KOPT-K1 (cell line): ENCODE measurements around the gene SEC31A.
A peak's percentile ranks its signal among the peaks of the same experiment; 100 is the strongest.
"Not testable (repeated sequence)": the region's sequence is repeated elsewhere in the genome, so short reads cannot be mapped to it uniquely, and the experiment has no call there.

Source experiments
- H3K27ac ChIP-seq: fragments of 200-600 bp; sonication (generic); 2 replicates; pipeline ENCODE4 v1.5.1; 2016; ENCODE audit warnings: antibody characterized with exemption, mild to moderate bottlenecking, low read depth, low read length; ENCODE audit not compliant: poor library complexity, severe bottlenecking
- H3K36me3 ChIP-seq: fragments of 200-600 bp; sonication (generic); 2 replicates; pipeline ENCODE4 v1.5.1; 2017; ENCODE audit warnings: antibody characterized with exemption, mild to moderate bottlenecking, low read length, moderate library complexity; ENCODE audit not compliant: insufficient read depth
- H3K9me3 ChIP-seq: fragments of 200-600 bp; sonication (generic); 2 replicates; pipeline ENCODE4 v1.5.1; 2017; ENCODE audit warnings: antibody characterized with exemption, low read length, mild to moderate bottlenecking; ENCODE audit not compliant: insufficient read depth, poor library complexity, severe bottlenecking

The SEC31A gene

DNA sequence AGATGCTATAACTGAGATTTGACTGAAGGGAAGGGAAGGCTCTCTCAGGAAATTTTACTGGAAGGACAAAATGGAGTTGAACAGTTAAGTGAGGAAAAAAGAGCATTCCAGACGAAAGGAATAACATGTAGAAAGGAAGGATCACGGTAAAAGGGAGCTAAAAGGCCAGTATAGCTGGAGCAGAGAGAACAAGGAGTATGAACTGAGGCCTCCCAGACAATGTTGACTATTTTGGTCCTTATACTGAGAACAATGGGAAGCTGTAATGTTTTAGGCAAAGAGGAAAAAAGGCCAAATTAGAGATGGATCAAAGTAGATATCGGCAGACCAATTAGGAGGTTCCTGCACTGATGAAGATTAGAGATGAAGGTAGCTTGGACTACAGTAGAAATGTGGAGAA is 65.5 kb downstream of the SEC31A start:
- no peaks in the 10 kb centered on the region for H3K9me3 ChIP-seq
- H3K27ac ChIP-seq: no peak overlapping the region
- peaks cover 95% of the 10 kb centered on the region for H3K36me3 ChIP-seq

DNA sequence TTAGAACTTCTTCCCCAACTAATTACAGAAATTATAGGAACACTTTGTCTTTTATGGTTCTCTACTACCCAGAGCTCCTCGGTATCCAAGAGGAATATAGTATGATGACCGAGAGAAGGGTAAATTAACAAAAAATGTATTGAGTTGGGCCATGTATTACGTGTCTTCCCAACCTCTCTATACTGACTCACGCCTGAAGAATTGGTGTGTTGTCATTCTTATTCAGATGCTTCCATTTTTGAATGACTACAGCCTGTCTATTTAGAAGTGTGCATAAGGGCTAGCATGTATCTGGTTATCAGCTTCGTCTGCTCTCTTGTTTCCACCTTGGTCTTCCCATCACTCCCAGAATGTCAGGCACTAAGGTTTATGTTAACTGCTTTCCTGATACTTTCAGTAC is 67.9 kb downstream of the SEC31A start:
- Histone ChIP-seq H3K36me3 (peaks cover 92% of the 10 kb centered on the region), H3K9me3 (no peaks in the 10 kb centered on the region), H3K27ac (no peak overlapping the region)

DNA sequence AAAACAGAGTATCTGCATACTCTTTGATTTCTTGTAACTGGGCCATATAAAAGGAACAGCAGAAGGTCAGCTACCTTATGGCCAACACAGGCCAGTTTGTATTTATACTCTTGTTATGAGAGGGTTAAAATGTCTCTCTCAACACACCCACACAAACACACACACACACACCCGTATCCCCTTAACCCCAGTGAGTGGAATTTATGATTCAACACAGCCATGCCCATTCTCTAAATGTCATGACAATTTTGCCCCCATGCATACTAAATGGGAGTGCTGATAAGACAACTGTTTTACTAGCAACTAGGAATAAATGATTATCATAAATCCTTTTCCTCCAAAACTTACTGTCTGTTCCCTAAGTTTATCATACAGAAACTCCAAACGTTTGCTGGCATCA is 70.3 kb downstream of the SEC31A start:
- Histone ChIP-seq H3K9me3 (no peaks in the 10 kb centered on the region), H3K36me3 (peaks cover 80% of the 10 kb centered on the region), H3K27ac (no peak overlapping the region)

DNA sequence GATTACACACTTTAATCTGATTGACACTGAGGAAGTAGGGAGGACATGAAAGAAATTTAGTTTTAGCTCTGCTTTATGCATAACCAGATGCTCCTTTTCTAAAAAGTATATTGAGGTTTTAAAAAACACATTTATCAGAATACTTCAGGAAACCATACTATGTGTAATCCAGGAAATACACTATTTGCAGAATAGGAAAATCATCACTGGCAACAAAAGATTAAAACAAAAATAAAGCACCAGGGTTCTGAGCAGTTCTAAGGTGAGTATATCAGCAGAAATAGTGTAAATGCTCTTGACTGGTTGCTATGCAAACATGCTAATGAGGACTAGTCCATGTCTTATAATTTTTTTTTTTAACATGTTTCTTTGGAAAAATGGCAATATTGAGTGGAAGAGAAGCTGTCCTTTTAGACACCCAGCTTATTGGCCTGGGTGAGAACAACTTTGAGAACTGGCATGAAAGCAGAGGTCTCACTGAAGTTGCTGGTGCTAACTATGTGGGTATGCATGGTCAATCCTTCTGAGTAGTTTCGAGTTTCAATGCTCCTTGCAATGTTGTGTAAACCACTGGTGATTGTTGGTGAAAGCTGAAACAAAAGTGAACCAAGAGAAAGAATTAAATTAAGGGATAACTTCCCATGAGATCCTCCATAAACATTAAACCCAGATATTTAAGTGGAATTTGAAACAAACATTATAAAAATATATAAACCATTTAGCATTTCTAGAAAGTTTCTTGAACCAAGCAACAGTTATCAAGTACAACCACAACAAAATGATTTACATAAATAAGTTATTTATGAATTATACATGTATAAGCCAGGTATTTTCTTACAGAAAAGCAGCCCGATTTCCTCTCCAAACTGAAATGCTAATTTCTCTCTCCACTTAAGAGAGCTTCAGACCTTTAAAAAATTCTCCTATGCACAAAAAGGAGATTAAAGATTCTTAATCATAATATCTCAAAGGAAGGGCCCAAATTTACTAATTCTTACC is 72.0 kb downstream of the SEC31A start:
- no peaks in the 10 kb centered on the region for H3K9me3 ChIP-seq
- H3K36me3 ChIP-seq: peaks cover 64% of the 10 kb centered on the region
- H3K27ac ChIP-seq: no peak overlapping the region

DNA sequence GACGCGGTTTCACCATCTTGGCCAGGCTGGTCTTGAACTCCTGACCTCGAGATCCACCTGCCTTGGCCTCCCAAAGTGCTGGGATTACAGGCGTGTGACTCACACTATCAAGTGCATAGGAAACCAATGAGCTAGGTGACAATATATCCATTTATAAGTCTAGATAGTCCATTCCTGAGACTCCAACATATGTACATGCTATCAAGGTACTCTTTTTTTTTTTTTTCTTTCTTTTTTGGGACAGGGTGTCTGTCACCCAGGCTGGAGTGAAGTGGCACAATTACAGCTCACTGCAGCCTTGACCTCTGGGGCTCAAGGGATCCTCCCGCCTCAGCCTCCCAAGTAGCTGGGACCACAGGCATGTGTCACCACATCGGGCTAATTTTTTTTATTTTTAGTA is 74.1 kb downstream of the SEC31A start:
- not testable (repeated sequence) for H3K27ac ChIP-seq, H3K9me3 ChIP-seq
- peaks cover 44% of the 10 kb centered on the region for H3K36me3 ChIP-seq

DNA sequence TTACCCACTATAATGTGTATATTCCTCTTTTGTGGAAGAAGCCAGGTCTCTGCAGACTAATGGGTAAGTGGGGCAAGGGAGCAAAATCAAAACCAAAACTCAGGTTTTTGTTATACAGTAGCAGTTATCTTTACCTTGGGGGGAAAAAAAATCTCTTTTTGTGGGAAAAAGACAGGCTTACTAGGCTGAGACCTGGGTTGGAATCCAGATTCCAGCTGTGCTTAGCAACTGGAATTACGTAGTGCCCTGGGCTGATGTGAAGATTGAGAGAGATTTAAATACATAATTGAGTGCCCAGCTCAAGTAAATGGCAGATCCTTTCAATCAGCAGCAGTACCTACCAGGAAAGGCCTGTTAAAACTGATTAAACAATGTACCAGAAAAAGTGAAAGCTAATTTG is 76.9 kb downstream of the SEC31A start:
- no peak overlapping the region for H3K27ac ChIP-seq
- no peaks in the 10 kb centered on the region for H3K9me3 ChIP-seq
- H3K36me3 ChIP-seq: peaks cover 20% of the 10 kb centered on the region

DNA sequence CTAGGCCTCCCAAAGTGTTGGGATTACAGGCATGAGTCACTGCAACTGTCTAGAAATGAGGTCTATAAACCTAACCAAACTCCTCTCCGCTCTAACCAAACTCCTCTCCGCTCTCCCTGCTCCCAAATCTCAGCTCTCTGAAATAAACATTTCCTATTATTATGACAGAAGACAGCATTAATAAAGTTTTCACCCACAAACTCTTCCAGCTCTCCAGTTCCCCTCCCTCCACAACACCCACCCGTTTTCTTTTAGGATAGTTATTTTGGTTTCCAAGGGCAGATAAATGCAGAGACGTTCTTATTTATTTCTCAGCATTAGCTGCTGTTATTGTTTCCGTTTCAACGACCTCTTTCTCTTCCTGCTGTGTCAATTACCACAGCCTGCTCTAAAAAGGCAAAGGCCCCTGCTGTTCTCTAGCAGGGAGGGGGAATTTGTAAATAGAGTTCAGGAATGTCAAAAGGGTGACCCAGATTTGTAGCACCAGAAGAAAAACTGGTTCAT is 79.1 kb downstream of the SEC31A start:
- Histone ChIP-seq H3K36me3 (no peaks in the 10 kb centered on the region), H3K9me3 (no peaks in the 10 kb centered on the region), H3K27ac (peak overlapping the region; percentile 25)

DNA sequence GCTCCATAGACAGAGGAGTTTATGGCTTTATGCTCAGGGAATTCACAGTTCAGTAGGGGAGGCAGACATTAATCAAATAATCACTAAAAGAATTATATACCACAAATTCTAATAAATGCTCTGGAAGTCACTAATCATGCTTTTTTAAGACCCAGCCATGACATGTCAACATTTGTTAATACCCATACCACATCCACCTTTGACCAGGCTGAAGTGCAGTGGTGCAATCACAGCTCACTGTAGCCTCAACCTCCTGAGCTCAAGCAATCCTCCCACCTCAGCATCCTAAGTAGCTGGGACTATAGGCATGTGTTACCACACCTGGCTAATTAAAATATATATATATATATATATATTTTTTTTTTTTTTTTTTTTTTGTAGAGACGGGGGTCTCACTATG is 79.6 kb downstream of the SEC31A start:
- H3K27ac ChIP-seq: no peak overlapping the region
- H3K9me3 ChIP-seq: no peaks in the 10 kb centered on the region
- H3K36me3 ChIP-seq: no peaks in the 10 kb centered on the region

DNA sequence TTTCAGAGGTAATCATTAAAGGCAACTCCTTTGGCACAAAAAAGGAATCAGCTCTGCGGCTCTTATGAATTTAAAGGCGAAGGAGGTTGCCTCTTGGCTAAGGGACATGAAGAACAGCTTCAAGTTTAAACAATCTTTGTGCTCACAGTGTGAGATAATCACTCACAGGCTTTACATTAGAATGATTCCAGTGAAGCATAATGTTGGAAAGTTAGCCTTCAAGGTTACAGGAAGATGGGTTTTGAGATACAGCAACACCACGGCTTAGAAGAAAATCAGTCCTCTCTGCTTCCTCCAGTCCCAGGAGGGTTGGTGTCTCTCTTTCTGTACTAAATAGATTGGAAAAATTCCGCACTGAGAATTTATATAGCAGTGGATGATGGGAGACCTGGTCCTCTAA is 80.8 kb downstream of the SEC31A start:
- Histone ChIP-seq H3K9me3 (no peaks in the 10 kb centered on the region), H3K27ac (no peak overlapping the region), H3K36me3 (no peaks in the 10 kb centered on the region)

DNA sequence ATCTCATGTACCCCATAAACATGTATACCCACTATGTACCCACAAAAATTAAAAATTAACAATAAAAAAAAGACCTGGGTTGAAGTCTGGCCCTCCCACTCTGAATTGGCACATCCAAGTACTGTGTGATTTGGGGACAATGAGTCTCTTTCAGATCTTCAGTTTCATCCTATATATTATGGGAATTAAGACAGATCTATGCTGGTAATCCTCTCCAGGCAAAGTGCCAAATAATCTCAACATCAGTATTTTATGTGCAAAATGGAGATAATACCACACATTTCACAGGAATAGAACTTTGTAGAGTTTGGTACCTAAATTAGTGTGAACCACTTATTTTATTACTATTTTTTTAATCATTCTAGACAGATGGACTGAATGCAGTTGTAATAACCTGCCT is 81.3 kb downstream of the SEC31A start:
- no peaks in the 10 kb centered on the region for H3K9me3 ChIP-seq
- H3K36me3 ChIP-seq: no peaks in the 10 kb centered on the region
- no peak overlapping the region for H3K27ac ChIP-seq

DNA sequence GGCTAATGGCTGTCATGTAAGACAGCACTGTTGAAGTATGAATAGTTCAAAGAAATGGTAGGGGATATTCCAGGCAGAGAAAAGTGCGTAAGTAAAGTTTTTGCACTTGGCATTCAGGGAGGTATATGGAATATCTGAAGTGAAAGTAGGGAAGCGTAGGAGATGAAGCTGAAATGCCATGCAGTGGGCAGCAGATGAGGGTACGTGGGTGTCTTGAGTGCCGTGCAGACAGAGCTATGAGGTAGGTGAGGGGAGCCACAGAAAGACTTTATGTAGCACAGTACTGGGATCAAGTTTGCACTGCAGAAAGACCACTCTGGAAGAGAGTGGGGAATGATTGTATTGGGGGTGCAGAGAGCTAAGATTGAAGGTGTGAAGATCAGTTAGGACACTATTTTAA is 87.2 kb downstream of the SEC31A start:
- Histone ChIP-seq H3K9me3 (no peaks in the 10 kb centered on the region), H3K36me3 (no peaks in the 10 kb centered on the region), H3K27ac (no peak overlapping the region)

DNA sequence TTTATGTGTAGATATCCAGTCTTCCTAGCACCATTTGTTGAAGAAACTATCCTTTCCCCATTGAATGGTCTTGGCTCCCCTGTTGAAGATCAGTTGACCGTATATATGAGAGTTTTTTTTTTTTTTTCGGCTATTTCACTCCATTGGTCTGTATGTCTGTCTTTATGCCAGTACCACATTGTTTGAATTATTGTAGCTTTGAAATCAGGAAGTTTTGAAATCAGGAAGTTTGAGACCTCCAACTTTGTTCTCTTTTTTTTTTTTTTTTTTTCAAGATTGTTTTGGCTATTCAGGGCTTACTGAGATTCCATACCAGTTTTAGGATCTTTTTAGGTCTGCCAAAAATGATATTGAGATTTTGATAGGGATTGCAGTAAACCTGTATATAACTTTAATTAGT is 88.0 kb downstream of the SEC31A start:
- Histone ChIP-seq H3K36me3 (no peaks in the 10 kb centered on the region), H3K27ac (no peak overlapping the region), H3K9me3 (no peaks in the 10 kb centered on the region)

DNA sequence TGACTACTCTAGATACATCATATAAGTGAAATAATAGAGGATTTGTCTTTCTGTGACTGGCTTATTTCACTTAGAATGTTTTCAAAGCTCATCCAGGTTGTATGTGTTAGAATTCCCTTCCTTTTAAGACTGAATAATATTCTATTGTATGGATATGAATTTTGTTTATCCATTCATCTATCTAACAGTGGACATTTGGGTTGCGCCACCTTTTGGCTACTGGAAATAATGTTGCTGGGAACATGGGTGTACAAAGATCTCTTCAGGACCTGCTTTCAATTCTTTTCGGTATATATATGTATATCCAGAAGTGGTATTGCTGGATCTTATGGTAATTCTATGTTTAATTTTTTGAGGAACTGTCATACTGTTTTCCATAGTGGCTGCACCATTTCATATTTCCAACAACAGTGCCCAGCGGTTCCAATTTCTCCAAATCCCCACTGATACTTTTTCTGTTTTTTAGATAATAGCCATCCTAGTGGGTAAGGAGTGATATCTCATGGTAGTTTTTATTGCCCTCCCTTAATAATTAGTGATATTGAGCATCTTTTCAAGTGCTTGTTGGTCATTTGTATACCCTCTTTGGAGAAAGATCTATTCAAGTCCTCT is 88.9 kb downstream of the SEC31A start:
- H3K36me3 ChIP-seq: no peaks in the 10 kb centered on the region

DNA sequence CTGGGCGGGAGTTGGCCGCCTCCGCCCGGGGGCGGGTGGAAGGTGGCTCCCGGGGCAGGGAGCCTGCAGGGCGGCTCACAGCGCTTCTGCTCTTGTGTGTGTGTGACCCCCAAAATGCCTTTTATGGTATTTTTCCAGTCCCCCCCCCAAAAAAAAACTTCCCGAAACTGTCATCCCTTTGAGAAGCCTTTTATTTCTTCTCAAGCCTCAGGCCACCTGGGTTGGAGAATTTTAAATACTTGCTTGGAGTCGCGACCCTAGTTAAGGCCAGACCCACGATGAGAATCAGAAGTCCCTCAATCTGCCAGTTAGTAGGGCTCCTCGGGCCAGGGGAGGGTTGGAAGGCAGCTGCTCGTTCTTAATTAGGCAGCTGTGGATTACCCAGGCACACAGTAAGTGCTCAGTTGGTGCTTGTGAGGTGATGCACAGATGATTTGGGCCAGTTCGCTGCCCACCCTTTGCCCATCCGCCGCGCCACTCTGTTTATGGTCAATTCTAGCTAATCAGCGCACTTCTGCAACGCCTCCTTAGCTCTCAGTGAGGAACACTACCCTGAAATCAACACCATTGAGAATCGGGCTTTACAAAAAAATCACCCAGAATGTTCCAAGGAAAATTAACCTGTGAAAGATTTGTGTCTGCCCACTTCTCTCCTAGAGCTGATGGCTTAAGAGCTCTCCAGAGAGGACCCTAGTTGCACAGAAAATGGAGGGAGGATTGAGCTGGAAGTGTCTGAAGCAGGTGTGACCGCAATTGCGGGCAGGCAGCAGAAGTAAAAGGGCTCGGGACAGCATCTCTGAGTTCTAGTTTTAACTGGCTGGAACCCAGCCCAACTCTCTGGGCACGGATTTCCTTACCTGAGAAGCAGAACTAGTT is 91.7 kb downstream of the SEC31A start:
- Histone ChIP-seq H3K36me3 (no peaks in the 10 kb centered on the region), H3K9me3 (no peaks in the 10 kb centered on the region), H3K27ac (peak overlapping the region; percentile 49)

More for the DNA sequence above, 88.9 kb downstream of the SEC31A start:
- Histone ChIP-seq H3K9me3 (no peaks in the 10 kb centered on the region), H3K27ac (no peak overlapping the region)
